Measurements from ENCODE around the gene ENOX1. TPM values are rescaled to one million over a fixed set of nuclear protein-coding genes. Genes with fewer than 3 reads are reported as not detected.

The ENOX1 gene
- total and polyA plus RNA-seq, 8 donors: 0.23 to 2.0 (median 0.94) TPM

DNA sequence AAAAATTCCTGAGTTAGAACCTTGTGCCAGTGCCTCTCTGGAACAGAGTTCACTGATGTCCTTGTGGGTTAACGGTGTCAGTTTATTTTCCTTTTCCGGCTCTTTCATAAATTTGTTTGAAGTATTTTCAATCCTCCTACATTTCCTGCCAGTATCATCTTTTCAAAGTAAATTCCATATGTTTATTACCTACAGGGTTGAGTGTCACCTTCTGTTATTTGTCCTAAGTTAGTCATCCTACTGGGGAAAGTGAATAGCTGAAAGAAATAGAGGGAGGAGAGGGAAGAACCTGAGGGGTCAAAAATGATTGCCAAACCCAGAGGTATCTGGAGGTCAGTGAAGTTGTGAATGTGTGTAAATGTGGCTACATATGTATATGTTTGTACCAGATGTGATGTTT lies 582.2 kb downstream of the ENOX1 start:
- FAIRE-seq: no peak
- Histone ChIP-seq H3K9me3 (no peaks in the 10 kb centered on the region), H3K36me3 (no peaks in the 10 kb centered on the region), H3K4me1 (no peaks in the 10 kb centered on the region), H3K4me3 (no peak overlapping the region), H3K27me3 (no peaks in the 10 kb centered on the region), H3K27ac (no peak overlapping the region)
- no peak for DNase-seq
- TF ChIP-seq, protein P1, sequence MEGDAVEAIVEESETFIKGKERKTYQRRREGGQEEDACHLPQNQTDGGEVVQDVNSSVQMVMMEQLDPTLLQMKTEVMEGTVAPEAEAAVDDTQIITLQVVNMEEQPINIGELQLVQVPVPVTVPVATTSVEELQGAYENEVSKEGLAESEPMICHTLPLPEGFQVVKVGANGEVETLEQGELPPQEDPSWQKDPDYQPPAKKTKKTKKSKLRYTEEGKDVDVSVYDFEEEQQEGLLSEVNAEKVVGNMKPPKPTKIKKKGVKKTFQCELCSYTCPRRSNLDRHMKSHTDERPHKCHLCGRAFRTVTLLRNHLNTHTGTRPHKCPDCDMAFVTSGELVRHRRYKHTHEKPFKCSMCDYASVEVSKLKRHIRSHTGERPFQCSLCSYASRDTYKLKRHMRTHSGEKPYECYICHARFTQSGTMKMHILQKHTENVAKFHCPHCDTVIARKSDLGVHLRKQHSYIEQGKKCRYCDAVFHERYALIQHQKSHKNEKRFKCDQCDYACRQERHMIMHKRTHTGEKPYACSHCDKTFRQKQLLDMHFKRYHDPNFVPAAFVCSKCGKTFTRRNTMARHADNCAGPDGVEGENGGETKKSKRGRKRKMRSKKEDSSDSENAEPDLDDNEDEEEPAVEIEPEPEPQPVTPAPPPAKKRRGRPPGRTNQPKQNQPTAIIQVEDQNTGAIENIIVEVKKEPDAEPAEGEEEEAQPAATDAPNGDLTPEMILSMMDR (IDR thresholded peaks at IDR 0.05): no peak
- ATAC-seq: no peak
- intact Hi-C loops (cut with DNase I): no loop called here
- 89 to 90% methylated on average over 2 of the region's 2 CpGs for WGBS, 2 donors

DNA sequence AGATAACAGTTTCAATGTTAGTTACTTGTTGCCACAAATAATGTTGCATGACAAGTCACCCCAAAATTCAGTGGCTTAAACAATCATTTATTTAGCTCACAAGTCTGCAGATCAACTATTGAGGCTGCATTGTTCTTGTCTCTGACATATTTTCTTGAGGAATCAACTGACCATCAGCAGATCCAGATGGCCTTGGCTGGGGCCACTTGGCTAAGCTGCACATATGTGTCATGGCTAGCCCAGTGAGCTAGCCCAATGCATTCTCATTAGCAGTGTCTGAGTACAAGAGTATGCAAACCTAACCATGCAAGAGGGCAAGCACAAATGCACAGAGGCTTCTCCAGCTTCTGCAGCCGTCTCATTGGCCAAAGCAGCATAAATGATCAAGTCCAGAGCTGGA lies 583.0 kb downstream of the ENOX1 start:
- no peaks in the 10 kb centered on the region for H3K27me3 ChIP-seq
- TF ChIP-seq, protein P1 (IDR thresholded peaks at IDR 0.05): no peak
- DNase-seq: no peak
- 66 to 72% methylated on average over 1 of the region's 1 CpG for WGBS, 2 donors
- no peak overlapping the region for H3K4me3 ChIP-seq
- no peak for ATAC-seq
- intact Hi-C loops (cut with DNase I): no loop called here
- H3K27ac ChIP-seq: no peak overlapping the region
- no peaks in the 10 kb centered on the region for H3K36me3 ChIP-seq
- no peaks in the 10 kb centered on the region for H3K9me3 ChIP-seq
- no peaks in the 10 kb centered on the region for H3K4me1 ChIP-seq
- no peak for FAIRE-seq

DNA sequence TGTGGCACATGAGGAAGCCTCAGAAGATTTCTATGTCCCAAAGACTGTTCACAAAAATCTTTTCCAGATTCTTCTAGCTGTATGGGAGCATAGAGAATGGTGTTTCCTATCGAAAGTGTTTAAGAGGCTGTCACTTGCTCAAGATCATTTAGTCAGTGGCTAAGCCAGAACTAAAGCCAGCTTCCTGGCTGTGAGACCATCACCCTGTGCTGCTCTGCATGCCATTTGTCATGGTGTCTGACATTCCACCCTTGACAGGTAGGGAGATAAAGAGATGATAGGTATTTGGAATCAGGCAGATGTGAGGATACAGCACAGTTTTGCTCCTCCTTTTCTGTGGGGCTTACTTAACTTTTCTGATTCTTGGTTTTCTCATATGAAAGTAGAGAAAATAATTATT lies 586.0 kb downstream of the ENOX1 start:
- Histone ChIP-seq H3K4me3 (no peak overlapping the region), H3K36me3 (no peaks in the 10 kb centered on the region), H3K4me1 (no peaks in the 10 kb centered on the region), H3K9me3 (no peaks in the 10 kb centered on the region), H3K27me3 (no peaks in the 10 kb centered on the region), H3K27ac (no peak overlapping the region)
- no peak for DNase-seq
- WGBS, 2 donors: 36 to 46% methylated on average over 1 of the region's 1 CpG
- no peak for FAIRE-seq
- TF ChIP-seq, protein P1 (IDR thresholded peaks at IDR 0.05): no peak
- no peak for ATAC-seq
- intact Hi-C loops (cut with DNase I): no loop called here

- TF ChIP-seq, protein P1 (IDR thresholded peaks at IDR 0.05): no peak
- H3K36me3 ChIP-seq: no peaks in the 10 kb centered on the region
- H3K4me1 ChIP-seq: no peaks in the 10 kb centered on the region
- H3K27me3 ChIP-seq: no peaks in the 10 kb centered on the region
- H3K4me3 ChIP-seq: no peak overlapping the region
- ATAC-seq (no peak), DNase-seq (no peak), FAIRE-seq (no peak)
- intact Hi-C loops (cut with DNase I): no loop called here
- no peak overlapping the region for H3K27ac ChIP-seq
- 78 to 80% methylated on average over 1 of the region's 1 CpG for WGBS, 2 donors
- H3K9me3 ChIP-seq: no peaks in the 10 kb centered on the region
Observed at GRCh38 chr13:43200307-43200706, 586.5 kb downstream of the ENOX1 start.

DNA sequence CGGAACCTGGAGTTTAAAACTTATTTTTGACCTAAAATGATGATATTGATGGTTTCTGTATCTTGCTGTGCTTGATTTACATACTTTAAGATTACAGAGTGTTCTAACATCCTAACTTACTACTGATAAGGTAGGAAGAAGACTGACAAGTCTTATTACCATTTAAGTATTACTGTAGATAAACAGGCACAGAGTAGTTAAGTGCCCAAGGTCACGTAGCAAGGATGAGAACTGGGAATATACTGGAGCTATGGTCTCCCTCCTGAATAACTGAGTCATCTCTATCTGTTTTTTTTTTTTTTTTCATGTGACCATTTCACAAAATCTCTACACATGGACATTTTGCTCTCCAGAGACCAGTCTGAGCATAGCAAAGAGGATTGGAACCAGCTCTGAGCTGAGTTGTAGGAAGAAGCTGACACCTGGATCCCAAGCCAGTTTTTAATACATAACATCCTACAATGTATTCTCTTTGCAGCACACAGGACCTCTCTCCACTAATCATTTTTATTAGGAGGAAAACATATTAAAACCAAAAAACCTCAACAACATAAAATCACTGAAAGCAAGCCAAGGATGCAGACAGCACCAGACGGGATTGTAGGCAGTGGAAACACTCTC lies 589.9 kb downstream of the ENOX1 start:
- DNase-seq: no peak
- Histone ChIP-seq H3K27ac (no peak overlapping the region), H3K9me3 (no peaks in the 10 kb centered on the region), H3K4me1 (no peaks in the 10 kb centered on the region), H3K4me3 (no peak overlapping the region), H3K36me3 (no peaks in the 10 kb centered on the region), H3K27me3 (no peaks in the 10 kb centered on the region)
- TF ChIP-seq, protein P1 (IDR thresholded peaks at IDR 0.05): no peak
- intact Hi-C loops (cut with DNase I): no loop called here
- WGBS, 2 donors: 82 to 83% methylated on average over 3 of the region's 3 CpGs
- ATAC-seq: peak in 1 of 4 donors; percentile 18
- no peak for FAIRE-seq
